ENCODE data around the gene SPOCD1.

The SPOCD1 gene

DNA sequence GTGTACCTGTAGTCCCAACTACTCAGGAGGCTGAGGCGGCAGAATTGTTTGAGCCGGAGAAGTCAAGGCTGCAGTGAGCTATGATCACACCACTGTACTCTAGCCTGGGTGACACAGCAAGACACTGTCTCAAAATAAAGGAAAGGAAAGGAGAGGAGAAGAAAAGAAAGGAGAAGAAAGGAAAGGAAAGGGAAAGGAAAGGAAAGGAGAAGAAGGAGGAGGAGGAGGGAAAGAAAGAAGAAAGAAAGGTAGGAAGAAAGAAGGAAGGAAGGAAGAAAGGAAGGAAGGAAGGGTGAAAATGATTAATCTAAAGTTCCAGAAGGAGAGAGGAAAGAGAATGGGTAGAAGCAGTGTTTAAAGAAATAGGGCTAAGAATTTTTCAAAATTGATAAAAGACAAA, 12.2 kb downstream of the SPOCD1 start:
- no peak for DNase-seq (ENCODE audit: low read depth in 2 of 2)
- TF ChIP-seq, protein P1, sequence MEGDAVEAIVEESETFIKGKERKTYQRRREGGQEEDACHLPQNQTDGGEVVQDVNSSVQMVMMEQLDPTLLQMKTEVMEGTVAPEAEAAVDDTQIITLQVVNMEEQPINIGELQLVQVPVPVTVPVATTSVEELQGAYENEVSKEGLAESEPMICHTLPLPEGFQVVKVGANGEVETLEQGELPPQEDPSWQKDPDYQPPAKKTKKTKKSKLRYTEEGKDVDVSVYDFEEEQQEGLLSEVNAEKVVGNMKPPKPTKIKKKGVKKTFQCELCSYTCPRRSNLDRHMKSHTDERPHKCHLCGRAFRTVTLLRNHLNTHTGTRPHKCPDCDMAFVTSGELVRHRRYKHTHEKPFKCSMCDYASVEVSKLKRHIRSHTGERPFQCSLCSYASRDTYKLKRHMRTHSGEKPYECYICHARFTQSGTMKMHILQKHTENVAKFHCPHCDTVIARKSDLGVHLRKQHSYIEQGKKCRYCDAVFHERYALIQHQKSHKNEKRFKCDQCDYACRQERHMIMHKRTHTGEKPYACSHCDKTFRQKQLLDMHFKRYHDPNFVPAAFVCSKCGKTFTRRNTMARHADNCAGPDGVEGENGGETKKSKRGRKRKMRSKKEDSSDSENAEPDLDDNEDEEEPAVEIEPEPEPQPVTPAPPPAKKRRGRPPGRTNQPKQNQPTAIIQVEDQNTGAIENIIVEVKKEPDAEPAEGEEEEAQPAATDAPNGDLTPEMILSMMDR (IDR thresholded peaks at IDR 0.05; ENCODE audit: low read depth, low read length) = no peak
- no peak overlapping the region for H3K4me3 ChIP-seq (replicated peaks in 1 of 2; ENCODE audit: low read depth in 2 of 2, low read length in 2 of 2)

DNA sequence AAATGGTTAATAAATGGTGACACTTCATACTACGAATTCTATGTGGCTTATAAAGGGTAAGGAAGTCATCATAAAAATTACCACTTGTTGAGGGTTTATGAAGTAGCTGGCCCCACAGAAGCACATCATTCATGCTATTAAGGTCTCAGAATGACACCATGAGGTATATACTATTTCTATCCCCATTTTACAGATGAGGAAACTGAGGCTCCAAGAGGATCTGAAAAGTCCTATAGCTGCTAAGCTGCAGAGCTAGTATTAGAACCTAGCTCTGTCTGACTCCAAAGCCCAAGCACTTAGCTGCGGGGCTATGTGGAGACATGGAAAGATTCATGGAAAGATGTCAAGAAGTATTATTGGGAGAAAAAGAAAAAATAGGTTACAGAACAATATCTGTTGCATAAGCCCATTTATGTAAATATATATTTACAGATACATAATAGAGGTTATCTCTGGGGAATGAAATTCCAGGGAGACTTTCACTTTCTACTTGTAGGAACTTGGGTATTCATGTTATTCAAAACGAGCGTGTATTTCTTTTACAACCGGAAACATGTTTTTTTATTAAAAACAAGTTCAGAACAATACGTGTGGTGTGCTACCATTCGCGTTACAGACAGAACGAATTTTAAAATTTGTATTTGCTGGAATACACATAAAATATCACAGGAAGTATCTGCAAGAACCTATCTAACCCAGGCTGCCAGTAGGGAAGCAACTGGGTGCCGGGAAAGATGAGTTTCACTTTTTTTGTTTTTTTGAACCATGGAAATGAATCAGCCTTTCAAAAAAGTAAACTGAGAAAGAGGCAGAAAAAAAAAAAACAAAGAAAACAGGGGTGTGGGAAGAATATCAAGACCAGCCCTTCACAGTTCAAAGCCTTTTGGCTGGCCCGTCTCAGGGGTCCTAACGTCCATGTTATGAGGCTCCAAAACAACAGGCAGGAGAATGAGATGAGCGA, 13.4 kb downstream of the SPOCD1 start:
- TF ChIP-seq, protein P1 (IDR thresholded peaks at IDR 0.05; ENCODE audit: low read depth, low read length) = no peak
- peak in 1 of 2 donors; percentile 53 for DNase-seq (ENCODE audit: low read depth in 2 of 2)
- H3K4me3 ChIP-seq (replicated peaks in 1 of 2; ENCODE audit: low read depth in 2 of 2, low read length in 2 of 2) = peak overlapping the region in 1 of 2 donors; percentile 9

DNA sequence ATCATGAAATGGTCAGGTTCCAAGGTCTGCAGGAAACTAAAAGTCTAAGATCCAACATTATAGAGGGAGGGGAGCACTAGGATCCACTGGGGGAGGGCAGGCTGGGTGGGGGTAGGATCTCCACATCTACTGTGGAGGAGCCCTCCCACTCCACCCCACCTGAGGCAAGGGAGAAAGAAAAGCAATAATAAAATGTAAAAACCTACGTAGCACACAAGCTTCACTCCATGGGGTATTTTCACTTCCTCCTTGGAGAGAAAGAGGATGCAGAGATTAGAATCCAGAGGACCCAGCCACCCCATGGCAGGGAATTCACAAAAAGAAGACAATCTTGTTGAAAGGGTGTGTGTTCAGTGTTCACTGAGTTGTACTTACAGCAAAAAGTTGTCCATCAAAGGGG, 14.4 kb downstream of the SPOCD1 start:
- DNase-seq (ENCODE audit: low read depth in 2 of 2) = no peak
- TF ChIP-seq, protein P1 (IDR thresholded peaks at IDR 0.05; ENCODE audit: low read depth, low read length) = no peak

DNA sequence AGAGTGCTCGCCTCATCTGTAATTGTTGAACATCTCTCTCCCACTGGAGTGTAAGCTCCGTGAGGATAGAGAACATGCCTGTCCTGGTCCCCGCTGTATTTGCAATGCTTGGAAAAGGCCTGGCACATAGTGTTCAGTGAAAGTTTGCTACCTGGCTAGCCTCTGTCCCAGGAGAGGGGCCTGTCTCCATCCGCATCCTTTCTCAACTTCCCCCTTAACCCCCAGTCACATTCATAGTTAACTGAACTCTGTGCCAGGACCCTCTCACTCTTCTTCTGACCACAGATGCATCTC, 15.2 kb downstream of the SPOCD1 start:
- TF ChIP-seq, protein P1 (IDR thresholded peaks at IDR 0.05; ENCODE audit: low read depth, low read length) = no peak
- no peak for DNase-seq (ENCODE audit: low read depth in 2 of 2)
- no peak overlapping the region for H3K4me3 ChIP-seq (replicated peaks in 1 of 2; ENCODE audit: low read depth in 2 of 2, low read length in 2 of 2)

More for the DNA sequence above, 14.4 kb downstream of the SPOCD1 start:
- H3K4me3 ChIP-seq (replicated peaks in 1 of 2; ENCODE audit: low read depth in 2 of 2, low read length in 2 of 2) = no peak overlapping the region

DNA sequence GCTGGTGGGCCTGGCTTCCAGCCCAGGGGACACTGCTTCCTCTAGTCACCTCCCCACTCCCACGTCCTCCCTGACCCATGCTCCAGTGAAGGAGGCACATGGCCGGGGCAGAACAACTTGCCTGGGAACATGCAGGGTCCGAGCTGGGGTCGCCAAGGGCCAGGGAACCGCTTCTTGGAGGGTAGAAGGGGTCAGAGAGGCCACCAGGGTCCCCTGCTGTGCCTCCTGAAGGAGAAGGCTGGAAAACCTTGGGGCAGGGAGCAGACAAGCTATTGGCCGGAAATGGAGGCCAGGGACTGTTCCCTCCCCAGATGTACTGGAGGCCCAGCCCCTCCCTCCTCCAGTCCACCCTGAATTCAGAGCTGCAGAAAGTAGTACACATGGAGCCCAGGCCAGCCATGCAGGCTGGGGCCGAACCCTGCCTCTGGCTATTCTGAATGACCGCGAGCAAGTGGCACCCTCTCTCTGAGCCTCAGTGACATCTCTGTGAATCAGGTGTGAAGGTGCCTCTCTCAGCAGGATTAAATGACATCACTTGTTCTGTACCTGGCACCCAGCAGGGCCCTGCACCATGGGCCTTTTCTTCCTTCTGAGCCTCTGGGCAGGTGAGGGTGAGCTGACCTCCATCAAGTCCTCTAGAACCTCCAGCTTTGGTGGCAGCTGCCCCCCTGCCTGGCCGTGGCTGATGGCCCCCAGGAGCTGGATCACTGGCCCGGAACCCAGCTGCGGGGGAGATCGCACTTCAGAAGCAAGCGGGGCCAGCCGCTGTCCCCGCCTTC, 15.7 kb downstream of the SPOCD1 start:
- no peak for DNase-seq (ENCODE audit: low read depth in 2 of 2)
- TF ChIP-seq, protein P1 (IDR thresholded peaks at IDR 0.05; ENCODE audit: low read depth, low read length) = no peak

DNA sequence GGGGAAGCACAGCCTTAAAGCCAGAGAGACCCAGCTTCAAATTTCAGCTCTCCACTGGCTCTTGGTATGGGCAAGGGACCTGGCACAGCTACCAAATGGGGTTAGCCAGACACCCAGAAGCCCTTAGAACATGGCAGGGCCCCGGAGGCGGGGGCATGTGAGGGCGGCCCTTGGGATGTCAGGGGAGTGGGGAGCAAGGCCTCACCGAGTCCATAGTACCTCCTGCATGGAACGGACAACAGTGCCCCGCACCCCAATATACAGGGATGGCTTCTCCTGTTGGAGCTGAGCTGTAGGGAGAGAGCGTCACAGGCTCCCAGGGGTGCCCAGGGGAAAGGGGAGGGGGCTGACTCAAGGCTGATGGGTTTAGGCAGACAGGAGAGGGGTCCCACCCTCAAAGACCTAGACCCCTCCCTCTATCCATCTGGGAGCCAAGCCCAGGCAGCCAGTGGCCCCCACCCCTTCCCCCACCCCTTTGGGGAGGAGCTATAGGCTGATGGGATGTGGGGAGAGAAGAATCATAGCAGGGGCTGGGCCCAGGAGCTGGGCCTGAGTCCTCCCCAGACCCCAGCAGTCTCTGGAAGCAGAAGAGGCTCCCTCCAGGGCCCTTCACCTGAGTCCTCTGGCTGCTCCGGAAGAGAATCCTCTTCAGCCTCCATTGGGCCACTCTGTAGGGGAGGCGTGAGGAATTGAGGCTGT, 16.5 kb downstream of the SPOCD1 start:
- DNase-seq (ENCODE audit: low read depth in 2 of 2) = no peak
- no peak overlapping the region for H3K4me3 ChIP-seq (replicated peaks in 1 of 2; ENCODE audit: low read depth in 2 of 2, low read length in 2 of 2)
- TF ChIP-seq, protein P1 (IDR thresholded peaks at IDR 0.05; ENCODE audit: low read depth, low read length) = no peak

More for the DNA sequence above, 15.7 kb downstream of the SPOCD1 start:
- no peak overlapping the region for H3K4me3 ChIP-seq (replicated peaks in 1 of 2; ENCODE audit: low read depth in 2 of 2, low read length in 2 of 2)

Data from cardiac fibroblast (primary cell).